B cell (primary cell): ENCODE results near the gene SUOX.
"Not testable (repeated sequence)": the region's sequence is repeated elsewhere in the genome, so short reads cannot be mapped to it uniquely, and the experiment has no call there.

Source experiments
- EZH2 ChIP-seq: IDR thresholded peaks from 2 replicates; pipeline ENCODE4 v1.6.1; 2012; ENCODE audit warnings: borderline replicate concordance, low read depth, mild to moderate bottlenecking, moderate library complexity, low read length; ENCODE audit not compliant: insufficient read depth, poor library complexity, severe bottlenecking
- TF ChIP-seq, protein P1 (sequence below): fragments of 200-600 bp; IDR thresholded peaks from one replicate; pipeline ENCODE4 v1.8.0; 2022; ENCODE audit warnings: antibody characterized with exemption, mild to moderate bottlenecking

DNA sequence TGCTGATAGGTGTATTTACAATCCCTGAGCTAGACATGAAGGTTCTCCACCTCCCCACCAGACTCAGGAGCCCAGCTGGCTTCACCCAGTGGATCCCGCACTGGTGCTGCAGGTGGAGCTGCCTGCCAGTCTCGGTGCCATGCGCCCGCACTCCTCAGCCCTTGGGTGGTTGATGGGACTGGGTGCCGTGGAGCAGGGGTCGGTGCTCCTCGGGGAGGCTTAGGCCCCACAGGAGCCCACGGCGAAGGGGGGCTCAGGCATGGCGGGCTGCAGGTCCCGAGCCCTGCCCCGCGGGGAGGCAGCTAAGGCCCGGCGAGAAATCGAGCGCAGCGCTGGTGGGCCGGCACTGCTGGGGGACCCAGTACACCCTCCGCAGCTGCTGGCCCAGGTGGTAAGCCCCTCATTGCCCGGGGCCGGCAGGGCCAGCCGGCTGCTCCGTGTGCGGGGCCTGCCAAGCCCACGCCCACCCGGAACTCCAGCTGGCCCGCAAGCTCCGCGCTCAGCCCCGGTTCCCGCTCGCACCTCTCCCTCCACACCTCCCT lies 3.0 kb downstream of the SUOX start:
- TF ChIP-seq EZH2, result not testable (repeated sequence)
- TF ChIP-seq, protein P1, sequence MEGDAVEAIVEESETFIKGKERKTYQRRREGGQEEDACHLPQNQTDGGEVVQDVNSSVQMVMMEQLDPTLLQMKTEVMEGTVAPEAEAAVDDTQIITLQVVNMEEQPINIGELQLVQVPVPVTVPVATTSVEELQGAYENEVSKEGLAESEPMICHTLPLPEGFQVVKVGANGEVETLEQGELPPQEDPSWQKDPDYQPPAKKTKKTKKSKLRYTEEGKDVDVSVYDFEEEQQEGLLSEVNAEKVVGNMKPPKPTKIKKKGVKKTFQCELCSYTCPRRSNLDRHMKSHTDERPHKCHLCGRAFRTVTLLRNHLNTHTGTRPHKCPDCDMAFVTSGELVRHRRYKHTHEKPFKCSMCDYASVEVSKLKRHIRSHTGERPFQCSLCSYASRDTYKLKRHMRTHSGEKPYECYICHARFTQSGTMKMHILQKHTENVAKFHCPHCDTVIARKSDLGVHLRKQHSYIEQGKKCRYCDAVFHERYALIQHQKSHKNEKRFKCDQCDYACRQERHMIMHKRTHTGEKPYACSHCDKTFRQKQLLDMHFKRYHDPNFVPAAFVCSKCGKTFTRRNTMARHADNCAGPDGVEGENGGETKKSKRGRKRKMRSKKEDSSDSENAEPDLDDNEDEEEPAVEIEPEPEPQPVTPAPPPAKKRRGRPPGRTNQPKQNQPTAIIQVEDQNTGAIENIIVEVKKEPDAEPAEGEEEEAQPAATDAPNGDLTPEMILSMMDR, result not testable (repeated sequence)
